Sigmoid colon (tissue), 4 donors: ENCODE data around the gene CABLES1.

Source experiments
- EP300 ChIP-seq, 4 donors: sonication (generic); formaldehyde crosslinking; IDR thresholded peaks; one replicate each; pipeline ENCODE4 v1.6.1; 2017; ENCODE audit warnings: antibody characterized with exemption in 4 of 4
- POLR2A ChIP-seq, 2 donors: fragments of 450-650 bp; IDR thresholded peaks; one replicate each; pipeline ENCODE4 v1.6.1; 2016; ENCODE audit warnings: antibody characterized with exemption in 2 of 2, mild to moderate bottlenecking in 2 of 2, moderate library complexity in 2 of 2
- POLR2AphosphoS5 ChIP-seq, 4 donors: sonication (generic); formaldehyde crosslinking; IDR thresholded peaks; one replicate each; pipeline ENCODE4 v1.6.1; 2017; ENCODE audit warnings: antibody characterized with exemption in 4 of 4
- TF ChIP-seq, protein P1 (sequence below), 4 experiments: fragments of 450-650 bp in 3 of 4; fragments of 200-600 bp in 1 of 4; IDR thresholded peaks; one replicate each; pipeline ENCODE4 v1.5.1; 2016 to 2019; ENCODE audit warnings: antibody characterized with exemption in 4 of 4, mild to moderate bottlenecking in 3 of 4, moderate library complexity in 2 of 4

GRCh38 chr18:23235860-23236259 lies 100.6 kb downstream of the CABLES1 start:
- TF ChIP-seq, protein P1, sequence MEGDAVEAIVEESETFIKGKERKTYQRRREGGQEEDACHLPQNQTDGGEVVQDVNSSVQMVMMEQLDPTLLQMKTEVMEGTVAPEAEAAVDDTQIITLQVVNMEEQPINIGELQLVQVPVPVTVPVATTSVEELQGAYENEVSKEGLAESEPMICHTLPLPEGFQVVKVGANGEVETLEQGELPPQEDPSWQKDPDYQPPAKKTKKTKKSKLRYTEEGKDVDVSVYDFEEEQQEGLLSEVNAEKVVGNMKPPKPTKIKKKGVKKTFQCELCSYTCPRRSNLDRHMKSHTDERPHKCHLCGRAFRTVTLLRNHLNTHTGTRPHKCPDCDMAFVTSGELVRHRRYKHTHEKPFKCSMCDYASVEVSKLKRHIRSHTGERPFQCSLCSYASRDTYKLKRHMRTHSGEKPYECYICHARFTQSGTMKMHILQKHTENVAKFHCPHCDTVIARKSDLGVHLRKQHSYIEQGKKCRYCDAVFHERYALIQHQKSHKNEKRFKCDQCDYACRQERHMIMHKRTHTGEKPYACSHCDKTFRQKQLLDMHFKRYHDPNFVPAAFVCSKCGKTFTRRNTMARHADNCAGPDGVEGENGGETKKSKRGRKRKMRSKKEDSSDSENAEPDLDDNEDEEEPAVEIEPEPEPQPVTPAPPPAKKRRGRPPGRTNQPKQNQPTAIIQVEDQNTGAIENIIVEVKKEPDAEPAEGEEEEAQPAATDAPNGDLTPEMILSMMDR (IDR thresholded peaks at IDR 0.05) = no peak
- TF ChIP-seq POLR2AphosphoS5 (IDR thresholded peaks at IDR 0.05) (no peak), EP300 (IDR thresholded peaks at IDR 0.05) (no peak), POLR2A (IDR thresholded peaks at IDR 0.05) (no peak)
